Pons (tissue), 1 donor: ENCODE measurements around the gene UFSP2.
A peak's percentile ranks its signal among the peaks of the same experiment; 100 is the strongest.

Source experiments
- DNase-seq: peaks from one replicate; pipeline ENCODE4 v3.0.0-alpha.2; 2016; ENCODE audit warnings: low spot score

Gene UFSP2

DNA sequence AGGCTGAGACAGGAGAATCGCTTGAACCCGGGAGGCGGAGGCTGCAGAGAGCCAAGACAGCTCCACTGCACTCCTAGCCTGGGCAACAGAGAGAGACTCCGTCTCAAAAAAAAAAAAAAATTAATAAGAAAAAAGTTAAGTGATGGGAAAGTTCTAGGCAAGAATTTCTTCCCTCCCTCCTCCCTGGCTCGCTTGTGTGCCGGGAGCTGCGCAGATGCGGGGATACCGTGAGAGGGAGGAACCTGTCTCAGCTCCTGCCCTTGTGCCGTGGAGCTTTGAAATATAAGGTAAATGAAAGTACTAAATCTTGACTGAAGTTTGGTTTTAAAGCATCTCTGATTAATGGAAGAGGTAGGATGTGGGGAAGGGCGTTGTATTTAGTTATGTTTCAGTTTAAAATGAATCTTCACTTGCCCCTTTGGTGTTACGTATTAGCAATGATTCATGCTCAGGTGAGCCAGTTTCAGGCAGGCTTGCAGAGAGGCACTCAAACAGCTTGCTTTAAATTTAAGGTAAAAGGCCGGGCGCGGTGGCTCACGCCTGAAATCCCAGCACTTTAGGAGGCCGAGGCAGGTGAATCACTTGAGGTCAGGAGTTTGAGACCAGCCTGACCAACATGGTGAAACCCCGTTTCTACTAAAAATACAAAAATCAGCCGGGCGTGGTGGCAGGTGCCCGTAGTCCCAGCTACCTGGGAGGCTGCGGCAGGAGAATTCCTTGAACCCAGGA, 1.4 kb upstream of the UFSP2 start:
- DNase-seq = no peak

DNA sequence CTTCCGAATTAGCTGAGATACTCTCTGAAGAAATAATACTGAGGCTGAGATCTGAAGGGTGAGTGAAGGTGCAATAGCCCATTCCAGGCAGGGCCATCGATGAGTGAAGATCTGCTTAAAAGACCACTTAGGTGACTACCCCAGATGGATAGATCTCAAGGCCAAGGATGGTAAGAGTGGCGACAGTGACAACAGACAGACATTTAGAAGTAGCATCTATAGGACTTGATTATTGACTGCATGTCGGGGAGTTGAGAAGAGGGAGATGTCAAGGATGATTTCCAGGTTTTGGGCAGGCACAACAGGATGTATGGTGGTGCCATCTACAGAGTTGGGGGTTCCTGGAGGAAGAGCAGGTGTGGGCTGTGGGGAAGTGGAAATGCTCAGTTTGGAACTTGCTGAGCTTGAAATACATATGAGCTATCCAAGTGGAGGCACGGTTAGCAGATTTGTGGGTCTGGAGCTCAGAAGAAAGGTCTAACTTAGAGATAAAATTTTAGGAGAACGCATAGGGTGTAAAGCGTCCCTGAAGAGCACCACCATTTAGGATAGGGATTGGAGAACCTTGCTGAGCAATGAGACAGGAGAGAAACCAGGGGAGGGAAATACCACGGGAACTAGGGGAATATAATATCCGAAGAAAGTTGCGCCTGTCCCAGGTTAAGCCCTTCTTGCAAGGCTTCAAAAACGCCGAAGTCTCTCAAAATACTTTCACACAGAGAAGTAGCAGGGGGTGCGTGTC, 688 bp downstream of the UFSP2 start:
- DNase-seq = peak; percentile 53

DNA sequence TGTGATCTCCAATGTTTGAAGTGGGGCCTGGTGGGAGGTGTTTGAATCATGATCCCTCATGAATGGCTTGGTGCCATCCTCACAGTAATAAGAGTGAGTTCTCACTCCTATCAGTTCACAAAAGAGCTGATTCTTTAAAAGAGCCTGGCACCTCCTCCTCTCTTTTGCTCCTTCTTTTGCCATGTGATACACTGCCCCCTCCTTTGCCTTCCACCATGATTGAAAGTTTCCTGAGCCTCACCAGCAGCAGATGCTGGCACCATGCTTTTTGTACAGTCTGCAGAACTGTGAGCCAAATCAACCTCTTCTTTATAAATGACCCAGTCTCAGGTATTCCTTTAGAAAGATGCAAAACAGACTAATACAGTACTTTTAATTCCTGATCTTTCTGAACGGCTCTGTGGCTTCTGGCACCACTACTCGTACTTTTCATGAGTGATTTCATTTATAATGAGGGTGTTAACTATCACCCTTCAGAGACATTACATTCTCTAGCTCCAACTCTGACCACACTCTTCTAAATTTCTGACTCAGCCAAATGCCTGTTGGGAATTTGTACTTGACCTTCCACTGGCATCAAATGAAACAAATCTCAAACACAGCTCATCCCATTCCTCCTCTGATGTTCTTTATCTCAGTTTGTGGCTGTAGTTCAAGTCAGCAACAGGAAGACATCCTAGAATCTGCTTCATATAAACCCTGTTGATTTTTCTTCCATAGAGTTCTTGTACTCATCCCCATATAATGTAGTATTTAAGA, 4.2 kb downstream of the UFSP2 start:
- peak; percentile 42 for DNase-seq

DNA sequence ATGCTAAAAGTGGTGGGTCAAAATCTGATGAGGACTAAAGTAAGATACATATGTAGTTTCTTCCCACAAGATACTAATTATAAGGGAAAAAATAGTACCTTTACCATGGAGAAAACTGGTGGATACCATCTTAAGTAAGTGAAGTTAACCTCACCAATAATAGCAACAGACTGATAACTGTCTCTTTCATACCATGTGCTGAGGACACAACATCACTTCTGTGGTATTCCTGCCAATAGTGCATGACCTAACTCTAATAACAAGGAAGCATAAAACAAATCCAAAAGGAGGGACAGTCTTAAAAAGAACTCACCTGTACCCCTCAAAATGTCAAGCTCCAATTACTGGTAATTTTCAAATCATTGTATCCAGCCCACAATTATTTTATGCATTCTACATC, 8.8 kb downstream of the UFSP2 start:
- no peak for DNase-seq

DNA sequence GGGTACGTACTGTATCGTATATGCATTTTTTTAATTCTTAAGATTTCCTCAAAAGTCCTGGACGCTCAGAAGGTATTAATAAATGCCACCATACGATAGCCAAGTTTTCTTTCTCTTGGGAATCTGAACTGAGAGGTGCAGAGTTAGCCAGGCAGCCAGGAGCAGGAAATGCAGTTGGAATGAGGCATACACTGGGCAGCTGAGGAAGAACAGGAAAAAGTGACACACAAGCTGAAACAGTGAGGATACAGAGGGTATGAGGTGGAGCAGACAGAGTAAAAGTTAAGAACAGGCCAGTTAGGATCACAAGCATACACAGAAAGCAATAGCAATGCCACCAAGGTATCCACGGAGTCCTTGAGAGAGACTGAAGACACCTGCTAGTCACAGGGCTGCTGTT, 13.4 kb downstream of the UFSP2 start:
- no peak for DNase-seq

DNA sequence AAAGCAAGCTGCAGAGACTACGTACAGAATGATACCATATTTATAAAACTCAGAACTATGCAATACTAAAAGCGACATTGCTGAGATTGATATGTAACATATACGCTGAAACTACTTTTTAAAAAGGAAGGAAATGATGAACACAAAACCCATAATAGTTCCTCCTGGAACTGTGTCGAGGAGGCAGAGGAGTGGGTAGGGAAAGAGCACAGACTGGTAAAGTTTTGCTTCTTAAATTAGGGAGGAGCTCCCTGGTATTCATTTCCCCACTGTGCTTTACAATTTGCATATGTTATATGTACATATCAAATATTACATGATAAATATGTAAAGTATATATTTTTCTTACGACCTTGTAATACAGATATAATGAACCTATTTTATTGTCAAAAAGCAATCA, 13.9 kb downstream of the UFSP2 start:
- no peak for DNase-seq

DNA sequence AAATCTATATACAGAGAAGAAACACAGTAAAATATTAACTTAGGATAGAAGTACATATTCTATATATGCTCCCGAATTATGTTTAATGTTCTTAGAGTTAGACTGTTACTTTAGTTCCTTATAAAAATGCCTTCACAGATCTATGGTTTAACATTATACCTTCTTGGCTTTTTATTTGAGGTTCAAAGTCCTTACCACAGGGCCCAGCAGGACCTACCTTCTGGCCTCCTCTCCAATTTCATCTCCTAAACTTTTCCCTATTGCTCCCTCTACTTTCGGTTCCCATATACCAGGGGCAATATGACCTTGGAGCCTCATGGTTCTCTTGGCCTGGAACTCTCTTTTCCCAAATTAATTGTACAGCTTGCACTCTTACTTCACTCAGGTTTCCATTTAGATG, 17.3 kb downstream of the UFSP2 start:
- DNase-seq = no peak

DNA sequence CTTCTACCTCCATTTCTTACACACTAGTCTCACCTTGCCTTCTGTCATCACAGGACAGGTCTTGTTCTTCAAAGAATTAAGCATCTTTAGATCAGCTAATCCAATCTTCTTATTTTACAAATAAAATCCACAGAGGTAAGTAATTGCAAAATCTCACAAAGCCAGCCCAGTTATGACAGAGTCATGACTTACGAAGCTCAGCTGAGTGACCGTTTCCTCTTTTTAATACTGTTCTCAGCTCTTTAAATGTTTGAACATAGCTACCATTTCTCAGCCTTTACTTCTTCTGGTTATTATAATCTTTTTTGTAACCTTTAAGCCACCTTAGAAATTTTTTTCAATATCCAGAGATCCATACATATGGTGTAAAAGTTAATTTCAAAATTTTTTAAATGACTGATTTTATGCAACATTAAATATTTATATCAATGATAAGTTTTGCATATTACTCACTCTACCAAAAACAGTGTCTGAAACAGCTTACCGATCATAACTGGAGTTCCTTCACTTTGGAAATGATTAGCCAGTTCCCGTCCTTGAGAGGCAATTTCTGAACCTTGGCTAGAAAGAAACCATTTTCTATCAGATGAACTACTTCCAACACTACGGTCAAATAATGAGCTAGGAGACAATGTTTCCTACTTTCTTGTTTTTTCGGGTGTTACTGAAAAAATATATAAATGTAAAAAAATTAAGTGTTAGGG, 20.3 kb downstream of the UFSP2 start:
- DNase-seq = no peak

DNA sequence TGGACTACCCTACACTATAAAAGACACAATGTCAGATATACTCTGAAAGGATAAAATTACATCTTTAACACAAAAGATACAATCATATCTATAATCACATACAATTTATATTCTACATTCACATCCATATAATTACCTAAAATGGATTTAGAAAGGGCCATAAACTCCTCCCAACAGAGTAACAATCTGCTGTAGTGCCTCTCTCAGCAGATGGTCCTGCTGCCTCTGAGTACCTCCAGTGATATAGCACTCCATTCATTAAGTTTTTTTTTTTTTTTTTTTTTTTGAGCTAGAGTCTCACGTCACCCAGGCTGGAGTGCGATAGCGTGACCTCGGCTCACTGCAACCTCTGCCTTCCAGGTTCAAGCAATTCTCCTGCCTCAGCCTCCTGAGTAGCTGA, 21.7 kb downstream of the UFSP2 start:
- no peak for DNase-seq

DNA sequence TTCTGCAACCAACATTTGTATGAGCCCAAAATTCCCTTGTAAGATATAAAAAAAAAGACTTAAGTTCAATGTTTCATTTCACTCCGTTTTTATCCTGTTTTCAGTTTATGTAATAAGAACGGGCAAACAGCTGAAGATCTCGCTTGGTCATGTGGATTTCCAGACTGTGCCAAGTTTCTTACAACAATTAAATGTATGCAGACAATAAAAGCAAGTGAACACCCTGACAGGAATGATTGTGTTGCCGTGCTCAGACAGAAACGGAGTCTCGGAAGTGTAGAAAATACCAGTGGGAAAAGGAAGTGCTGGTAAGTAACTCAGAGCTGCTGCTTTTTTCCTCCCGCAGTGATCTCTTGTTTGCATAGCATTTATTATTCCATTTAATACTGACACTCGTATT, 26.3 kb downstream of the UFSP2 start:
- DNase-seq = peak; percentile 54

DNA sequence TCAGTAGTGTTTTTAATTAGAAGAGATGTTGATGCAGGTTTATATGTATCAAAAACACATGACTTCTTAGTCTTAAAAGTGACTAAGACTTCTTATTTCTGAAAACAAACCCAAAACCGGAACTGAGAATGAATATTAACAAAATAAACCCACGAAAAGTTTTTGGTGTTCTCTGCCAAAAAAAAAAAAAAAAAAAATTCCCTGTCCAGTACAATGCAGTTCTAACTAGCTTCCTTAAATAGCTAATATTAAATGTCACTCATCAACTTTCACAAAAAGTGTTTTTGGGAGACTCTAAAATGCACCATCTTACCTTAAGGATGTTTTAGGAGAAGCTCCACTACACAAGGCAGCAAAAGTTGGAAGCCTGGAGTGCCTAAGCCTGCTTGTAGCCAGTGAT, 27.1 kb downstream of the UFSP2 start:
- no peak for DNase-seq

DNA sequence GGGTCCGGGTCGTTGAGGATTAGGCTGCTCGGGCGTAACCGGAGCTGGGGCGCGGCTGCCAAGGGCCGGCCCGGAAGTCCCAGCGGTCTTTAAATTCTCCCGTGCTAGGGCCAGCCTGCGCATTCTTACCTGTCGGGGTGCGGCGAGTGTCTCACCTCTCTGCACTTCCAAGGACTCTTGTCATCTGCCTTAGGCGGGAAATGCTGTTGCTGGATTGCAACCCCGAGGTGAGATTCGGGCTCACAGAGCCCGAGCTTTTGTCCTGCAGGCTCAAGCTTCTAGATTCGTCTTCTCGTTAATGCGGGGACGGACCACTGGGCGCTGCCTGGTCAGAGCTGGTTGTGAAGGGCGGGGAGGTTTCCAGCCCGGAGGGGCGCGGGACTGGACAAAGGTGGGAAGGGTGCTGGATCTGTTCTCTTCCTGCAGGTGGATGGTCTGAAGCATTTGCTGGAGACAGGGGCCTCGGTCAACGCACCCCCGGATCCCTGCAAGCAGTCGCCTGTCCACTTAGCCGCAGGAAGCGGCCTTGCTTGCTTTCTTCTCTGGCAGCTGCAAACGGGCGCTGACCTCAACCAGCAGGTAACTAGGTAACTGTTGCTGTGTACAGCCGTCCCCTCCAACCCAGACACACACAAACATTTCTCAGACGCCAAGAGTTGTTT, 28.9 kb downstream of the UFSP2 start, which contains the start of gene ANKRD37:
TSS of gene ANKRD37 (plus strand) at position 118 of the 662 bp plus-strand sequence. CDS start at position 201, 83 bp downstream.
- DNase-seq = peak; percentile 30

DNA sequence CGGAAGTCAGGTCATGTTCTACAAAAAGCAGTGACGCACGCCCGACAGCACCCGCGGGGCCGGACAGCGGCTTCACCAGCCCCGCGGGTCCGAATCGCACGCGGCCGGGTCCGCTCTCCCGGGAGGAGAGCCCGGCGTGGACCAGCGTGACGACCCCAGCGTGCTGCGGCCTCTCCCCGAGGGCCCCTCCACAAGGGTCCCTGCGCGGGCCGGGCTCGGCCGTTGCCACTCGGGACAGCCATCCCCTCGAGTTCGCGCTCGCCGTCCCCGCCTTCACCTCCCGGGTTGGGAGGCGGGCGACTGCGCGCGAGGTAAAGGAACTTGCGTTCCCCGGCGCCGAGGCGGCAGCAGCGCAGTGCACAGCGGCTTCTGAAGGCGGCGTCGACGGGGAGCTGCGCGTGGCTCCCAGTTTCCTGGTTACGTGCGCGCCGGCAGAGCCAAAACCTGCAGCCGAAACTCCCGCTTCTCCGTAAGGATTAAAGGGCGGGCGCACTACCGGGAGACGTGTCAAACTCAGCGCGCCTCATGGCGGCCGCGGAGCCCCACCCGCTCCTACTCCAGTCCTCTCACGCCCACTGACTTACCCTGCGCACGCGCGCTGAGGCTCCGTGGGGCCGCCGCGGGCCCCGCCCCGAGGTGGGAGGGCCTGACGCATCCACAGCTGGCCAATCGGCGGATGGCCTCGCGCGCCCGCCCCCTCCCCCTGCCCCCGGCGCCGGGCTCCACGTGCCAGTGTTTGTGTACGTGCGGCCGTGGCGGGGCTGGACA, 29.6 kb downstream of the UFSP2 start:
- peak; percentile 99 for DNase-seq

DNA sequence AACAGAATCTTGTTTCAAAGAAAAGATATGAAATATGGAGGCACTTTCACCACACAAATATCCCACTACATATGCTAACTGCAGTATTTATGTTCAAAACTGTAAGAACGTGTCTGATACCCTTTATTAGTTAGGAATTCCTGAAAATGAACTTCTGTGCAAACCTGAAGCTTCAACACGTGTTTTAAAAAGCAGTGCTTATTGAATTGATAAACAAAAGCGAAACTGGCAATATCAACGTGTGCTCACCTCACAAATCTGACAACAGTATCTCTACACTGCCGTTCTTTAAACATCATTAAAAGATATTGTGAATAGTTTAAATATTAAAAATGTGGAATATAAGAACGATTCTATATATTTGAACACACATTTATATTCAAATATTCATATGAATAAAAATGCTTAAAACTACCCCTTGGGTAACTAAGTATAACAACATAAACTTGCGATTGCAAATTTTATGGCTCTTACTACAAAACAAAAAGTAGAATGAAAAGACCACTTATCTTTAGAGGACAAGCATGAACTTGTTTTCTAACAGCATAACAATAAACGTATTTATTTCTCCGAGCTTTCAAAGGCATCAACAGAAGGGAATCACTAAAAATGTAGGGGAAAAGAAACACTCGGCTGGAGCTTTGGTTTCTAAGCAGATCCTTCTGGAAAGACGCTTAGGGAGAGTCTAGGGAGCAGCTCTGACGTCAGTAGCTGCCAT, 30.4 kb downstream of the UFSP2 start, which contains the start of gene LRP2BP:
TSS of gene LRP2BP (minus strand) at position 687 of the 718 bp plus-strand sequence. CDS start 17,738 bp downstream, outside the sequence.
- peak; percentile 98 for DNase-seq

DNA sequence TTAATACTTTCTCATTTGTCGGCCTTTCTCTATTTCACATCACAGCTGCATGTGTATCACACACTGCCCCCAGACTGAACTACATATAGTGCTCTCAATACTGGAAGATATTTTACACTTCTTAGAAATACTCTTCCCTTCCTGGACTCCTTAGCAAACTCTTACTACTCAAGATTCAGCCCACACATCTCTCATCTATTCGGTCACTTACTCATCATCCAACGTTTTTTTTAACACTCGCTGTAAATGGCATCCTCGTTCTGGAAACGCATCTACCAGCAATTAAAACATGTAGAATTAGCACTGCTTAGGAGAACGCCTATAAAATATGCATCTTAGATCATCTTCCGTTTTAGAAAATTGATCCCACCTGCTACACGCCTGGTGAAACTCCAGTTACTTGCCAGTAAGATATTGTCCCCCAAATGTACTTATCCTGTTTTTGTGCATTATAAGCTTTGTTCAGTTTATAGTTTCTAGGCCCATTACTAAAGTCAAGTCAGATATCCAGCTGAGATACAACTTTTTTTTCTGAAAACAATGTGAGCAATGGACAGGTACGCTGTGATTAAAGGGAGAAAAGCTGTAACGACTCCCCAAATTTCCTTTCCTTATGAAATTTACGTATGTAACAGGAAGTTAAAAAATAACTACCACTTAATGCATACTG, 31.1 kb downstream of the UFSP2 start:
- DNase-seq = peak; percentile 66

DNA sequence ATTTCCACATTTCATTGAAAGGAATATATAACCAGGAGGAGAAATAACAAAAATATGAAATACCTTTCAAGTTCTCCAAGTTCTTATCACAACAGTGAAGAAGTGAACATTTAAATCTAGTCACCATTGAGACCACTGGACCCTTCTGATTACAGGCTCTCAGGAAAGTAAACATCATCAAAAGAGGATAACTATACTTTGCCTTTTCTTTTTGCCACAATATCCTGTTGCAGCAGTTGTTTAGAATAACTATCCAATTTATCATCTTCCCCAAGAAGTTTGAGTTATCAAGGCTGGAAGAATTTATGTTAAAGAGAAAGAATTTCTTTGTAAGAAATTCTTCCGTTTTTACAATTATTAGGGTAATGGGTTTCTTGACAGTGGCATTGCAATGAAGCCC, 33.6 kb downstream of the UFSP2 start:
- no peak for DNase-seq

DNA sequence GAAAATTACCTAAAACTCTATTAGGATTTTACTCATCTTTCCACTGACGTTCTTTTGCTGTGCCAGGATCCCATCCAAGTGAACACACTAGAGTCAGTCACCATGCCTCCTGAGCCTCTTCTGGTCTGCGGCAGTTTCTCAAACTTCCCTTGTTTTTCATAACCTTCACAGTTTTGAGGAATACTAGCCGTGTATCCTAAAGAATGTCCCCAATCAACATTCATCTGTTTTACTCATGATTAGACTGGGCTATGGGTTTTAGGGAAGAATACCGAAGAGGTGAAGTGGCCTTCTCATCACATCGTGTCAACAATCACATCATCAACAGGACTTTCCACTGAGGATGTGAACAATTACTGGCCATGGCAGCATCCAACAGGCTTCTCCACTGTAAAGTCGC, 34.8 kb downstream of the UFSP2 start:
- DNase-seq = no peak

DNA sequence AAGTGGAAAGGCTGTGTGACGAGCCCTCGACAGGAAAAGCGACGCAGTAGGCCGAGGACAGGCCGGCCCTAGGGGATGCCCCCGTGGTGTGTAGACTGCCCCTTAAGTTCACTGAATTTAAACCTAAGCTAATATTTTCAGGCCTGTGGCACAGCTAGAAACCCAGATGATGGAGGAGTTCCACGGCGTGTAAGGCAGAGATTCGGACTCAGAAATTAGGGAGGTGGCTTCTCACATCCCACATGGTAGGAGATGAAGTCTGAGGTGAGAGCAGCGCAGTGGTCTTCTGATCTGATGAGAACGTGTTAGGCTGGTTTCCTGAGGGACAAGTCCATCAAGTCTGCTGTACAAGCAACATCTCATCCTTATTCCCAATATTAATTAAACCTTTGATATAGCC, 37.8 kb downstream of the UFSP2 start:
- DNase-seq = no peak

DNA sequence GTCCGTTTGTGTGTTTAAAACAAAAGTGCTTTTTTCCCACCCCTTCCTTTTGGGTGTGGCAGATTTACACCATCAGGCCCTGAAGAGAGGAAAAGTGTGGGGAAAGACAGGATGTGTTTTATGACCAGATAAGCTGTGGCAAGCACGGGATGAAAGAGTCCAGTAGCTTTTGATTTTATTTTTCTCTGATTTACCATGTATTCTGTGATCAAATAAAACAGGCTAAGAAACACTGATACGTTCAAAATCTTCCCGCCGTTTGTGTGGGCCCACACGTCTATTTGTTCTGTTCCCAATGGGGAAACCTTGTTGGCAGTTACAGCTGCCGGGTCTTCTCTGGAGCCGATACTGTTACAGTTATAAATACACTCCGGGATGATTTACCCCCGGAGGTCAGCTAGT, 40.8 kb downstream of the UFSP2 start:
- no peak for DNase-seq
